Neural crest cell (in vitro differentiated cells): ENCODE measurements around the gene WLS. TPM values are rescaled to one million over a fixed set of nuclear protein-coding genes. Genes with fewer than 3 reads are reported as not detected.

Source experiments
- DNase-seq: peaks from one replicate; pipeline ENCODE4 v3.0.0; 2021; ENCODE audit warnings: low read depth, mixed read lengths, low spot score
- H3K27ac Mint-ChIP-seq: one replicate; pipeline ENCODE4 v1.8.0; 2021; ENCODE audit warnings: mild to moderate bottlenecking, mixed read lengths; ENCODE audit not compliant: unreplicated experiment
- H3K27me3 Mint-ChIP-seq: 2 replicates; pipeline ENCODE4 v1.8.0; 2021; ENCODE audit warnings: low read depth, mild to moderate bottlenecking, mixed read lengths
- H3K36me3 Mint-ChIP-seq: 2 replicates; pipeline ENCODE4 v1.8.0; 2021; ENCODE audit warnings: low read depth, mild to moderate bottlenecking, mixed read lengths
- H3K4me1 Mint-ChIP-seq: 2 replicates; pipeline ENCODE4 v1.8.0; 2021; ENCODE audit warnings: mixed read lengths
- H3K4me3 Mint-ChIP-seq: one replicate; pipeline ENCODE4 v1.8.0; 2021; ENCODE audit warnings: mild to moderate bottlenecking, mixed read lengths
- H3K9me3 Mint-ChIP-seq: 2 replicates; pipeline ENCODE4 v1.8.0; 2021; ENCODE audit warnings: mixed read lengths
- total RNA-seq: library from RNA; stranded (reverse); gene quantifications from 2 replicates; pipeline ENCODE4 v1.2.1, GENCODE V29; 2021
- TF ChIP-seq, protein P1 (sequence below): fragments of 200-600 bp; sonication (generic); conservative IDR thresholded peaks from 2 replicates; pipeline ENCODE4 v1.5.0; 2021; ENCODE audit warnings: antibody characterized with exemption, mild to moderate bottlenecking

The WLS gene
- total RNA-seq, 1 donor from 2014 or later, result 152 TPM

GRCh38 chr1:68147534-68148171 is 84.7 kb downstream of the WLS start:
- H3K4me3 Mint-ChIP-seq, result no peak overlapping the region
- no peak overlapping the region for H3K27ac Mint-ChIP-seq
- TF ChIP-seq, protein P1, sequence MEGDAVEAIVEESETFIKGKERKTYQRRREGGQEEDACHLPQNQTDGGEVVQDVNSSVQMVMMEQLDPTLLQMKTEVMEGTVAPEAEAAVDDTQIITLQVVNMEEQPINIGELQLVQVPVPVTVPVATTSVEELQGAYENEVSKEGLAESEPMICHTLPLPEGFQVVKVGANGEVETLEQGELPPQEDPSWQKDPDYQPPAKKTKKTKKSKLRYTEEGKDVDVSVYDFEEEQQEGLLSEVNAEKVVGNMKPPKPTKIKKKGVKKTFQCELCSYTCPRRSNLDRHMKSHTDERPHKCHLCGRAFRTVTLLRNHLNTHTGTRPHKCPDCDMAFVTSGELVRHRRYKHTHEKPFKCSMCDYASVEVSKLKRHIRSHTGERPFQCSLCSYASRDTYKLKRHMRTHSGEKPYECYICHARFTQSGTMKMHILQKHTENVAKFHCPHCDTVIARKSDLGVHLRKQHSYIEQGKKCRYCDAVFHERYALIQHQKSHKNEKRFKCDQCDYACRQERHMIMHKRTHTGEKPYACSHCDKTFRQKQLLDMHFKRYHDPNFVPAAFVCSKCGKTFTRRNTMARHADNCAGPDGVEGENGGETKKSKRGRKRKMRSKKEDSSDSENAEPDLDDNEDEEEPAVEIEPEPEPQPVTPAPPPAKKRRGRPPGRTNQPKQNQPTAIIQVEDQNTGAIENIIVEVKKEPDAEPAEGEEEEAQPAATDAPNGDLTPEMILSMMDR, result no peak
- no peaks in the 10 kb centered on the region for H3K4me1 Mint-ChIP-seq
- H3K36me3 Mint-ChIP-seq, result peaks cover 31% of the 10 kb centered on the region
- no peaks in the 10 kb centered on the region for H3K27me3 Mint-ChIP-seq
- no peaks in the 10 kb centered on the region for H3K9me3 Mint-ChIP-seq
- no peak for DNase-seq

- Mint-ChIP-seq H3K9me3 (no peaks in the 10 kb centered on the region), H3K27me3 (no peaks in the 10 kb centered on the region), H3K4me1 (peaks cover 20% of the 10 kb centered on the region), H3K36me3 (peaks cover 31% of the 10 kb centered on the region), H3K27ac (no peak overlapping the region), H3K4me3 (no peak overlapping the region)
- TF ChIP-seq, protein P1, result no peak
- DNase-seq, result no peak
Measured at GRCh38 chr1:68145418-68146126, 86.8 kb downstream of the WLS start.

DNA sequence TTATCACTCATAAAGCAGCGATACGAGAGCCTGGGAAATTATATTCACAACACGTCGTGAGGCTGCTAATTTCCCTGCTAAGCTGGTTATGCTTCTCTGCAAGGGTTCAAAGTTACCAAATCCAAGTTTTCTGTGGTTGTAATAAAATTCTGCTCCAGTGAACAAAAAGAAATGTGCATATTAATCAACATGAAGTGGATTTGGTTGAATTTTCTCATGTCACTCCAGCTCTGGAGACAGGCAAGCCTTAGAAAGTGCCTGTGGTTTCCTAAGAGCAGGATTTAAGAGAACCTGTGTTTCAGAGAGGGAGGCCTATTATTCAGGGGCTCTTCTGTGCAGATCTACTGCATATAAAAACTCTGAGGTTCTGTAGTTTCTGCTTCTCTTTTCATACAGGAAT is 87.5 kb downstream of the WLS start:
- peaks cover 27% of the 10 kb centered on the region for H3K4me1 Mint-ChIP-seq
- H3K27ac Mint-ChIP-seq, result no peak overlapping the region
- H3K27me3 Mint-ChIP-seq, result no peaks in the 10 kb centered on the region
- TF ChIP-seq, protein P1, result no peak
- DNase-seq, result no peak
- H3K9me3 Mint-ChIP-seq, result no peaks in the 10 kb centered on the region
- peaks cover 31% of the 10 kb centered on the region for H3K36me3 Mint-ChIP-seq
- no peak overlapping the region for H3K4me3 Mint-ChIP-seq

- Mint-ChIP-seq H3K27me3 (no peaks in the 10 kb centered on the region), H3K4me1 (peaks cover 33% of the 10 kb centered on the region), H3K36me3 (peaks cover 22% of the 10 kb centered on the region)
Measured at GRCh38 chr1:68143633-68144032, 88.7 kb downstream of the WLS start.

GRCh38 chr1:68142461-68142860 is 89.9 kb downstream of the WLS start:
- TF ChIP-seq, protein P1, result no peak
- Mint-ChIP-seq H3K27me3 (no peaks in the 10 kb centered on the region), H3K4me1 (peaks cover 33% of the 10 kb centered on the region), H3K27ac (peak overlapping the region; percentile 79), H3K36me3 (peaks cover 26% of the 10 kb centered on the region), H3K4me3 (peak overlapping the region; percentile 38), H3K9me3 (no peaks in the 10 kb centered on the region)
- DNase-seq, result no peak

More at GRCh38 chr1:68143633-68144032, 88.7 kb downstream of the WLS start:
- H3K4me3 Mint-ChIP-seq, result no peak overlapping the region
- TF ChIP-seq, protein P1, result no peak
- no peak for DNase-seq
- no peak overlapping the region for H3K27ac Mint-ChIP-seq
- H3K9me3 Mint-ChIP-seq, result no peaks in the 10 kb centered on the region
